ENCODE data around the gene FNDC3B.

Gene FNDC3B

DNA sequence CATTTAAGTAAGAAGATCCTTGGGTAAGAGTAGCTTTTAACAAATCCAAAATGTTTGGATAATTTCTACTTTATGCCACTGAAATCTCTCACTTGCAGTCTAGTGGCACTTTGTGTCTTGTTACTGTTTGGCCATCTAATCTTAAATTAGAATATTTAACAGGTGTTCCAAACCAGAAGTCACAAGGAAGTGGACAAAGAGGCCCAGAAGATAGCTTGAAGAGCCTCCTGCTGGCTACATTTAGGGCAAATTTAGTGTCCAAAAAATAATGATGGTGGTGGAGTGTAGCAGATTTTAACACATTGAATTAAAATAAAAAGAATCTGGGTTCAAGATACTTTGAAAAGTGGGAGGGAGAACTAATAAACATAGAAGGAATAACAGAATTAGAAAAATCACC, 236.7 kb downstream of the FNDC3B start:
- no peak for DNase-seq

DNA sequence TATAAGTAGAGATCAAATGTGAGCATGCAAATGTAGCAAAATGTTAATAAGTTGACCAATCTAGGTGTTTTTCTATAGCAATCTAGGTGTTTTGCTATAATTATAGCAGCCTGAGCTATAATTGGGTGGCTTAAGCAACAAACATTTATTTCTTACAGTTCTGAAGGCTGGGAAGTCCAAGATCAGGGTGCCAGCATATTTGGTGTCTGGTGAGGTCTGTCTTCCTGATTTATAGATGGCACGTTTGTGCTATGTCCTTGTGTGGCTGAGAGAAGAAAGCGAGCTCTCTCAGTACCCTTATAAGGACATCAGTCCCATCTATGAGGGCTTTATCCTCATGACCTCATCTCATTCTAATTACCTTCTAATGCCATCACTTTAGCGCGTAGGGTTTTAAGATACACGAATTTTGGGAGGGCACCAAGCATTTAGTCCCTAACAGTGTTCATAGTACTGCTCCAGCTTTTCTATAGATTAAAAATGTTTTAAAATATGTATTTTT, 237.8 kb downstream of the FNDC3B start:
- no peak for DNase-seq

- DNase-seq = no peak
Measured at GRCh38 chr3:172279191-172279640, 239.8 kb downstream of the FNDC3B start.

DNA sequence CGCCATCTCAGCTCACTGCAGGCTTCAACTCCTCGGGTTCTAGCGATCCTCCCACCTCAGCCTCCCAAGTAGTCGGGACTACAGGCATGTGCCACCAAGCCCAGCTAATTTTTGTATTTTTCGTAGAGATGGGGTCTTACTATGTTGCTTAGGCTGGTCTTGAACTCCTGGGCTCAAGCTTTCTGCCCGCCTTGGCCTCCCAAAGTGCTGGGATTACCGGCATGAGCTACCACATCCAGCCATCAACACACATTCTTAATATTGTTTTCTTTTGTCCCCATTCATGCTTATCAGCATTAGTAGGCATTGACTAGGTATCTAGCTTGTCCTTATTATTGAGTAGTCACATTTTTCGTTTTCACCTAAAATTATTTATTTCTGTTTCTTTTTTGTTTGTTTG, 240.6 kb downstream of the FNDC3B start:
- no peak for DNase-seq

DNA sequence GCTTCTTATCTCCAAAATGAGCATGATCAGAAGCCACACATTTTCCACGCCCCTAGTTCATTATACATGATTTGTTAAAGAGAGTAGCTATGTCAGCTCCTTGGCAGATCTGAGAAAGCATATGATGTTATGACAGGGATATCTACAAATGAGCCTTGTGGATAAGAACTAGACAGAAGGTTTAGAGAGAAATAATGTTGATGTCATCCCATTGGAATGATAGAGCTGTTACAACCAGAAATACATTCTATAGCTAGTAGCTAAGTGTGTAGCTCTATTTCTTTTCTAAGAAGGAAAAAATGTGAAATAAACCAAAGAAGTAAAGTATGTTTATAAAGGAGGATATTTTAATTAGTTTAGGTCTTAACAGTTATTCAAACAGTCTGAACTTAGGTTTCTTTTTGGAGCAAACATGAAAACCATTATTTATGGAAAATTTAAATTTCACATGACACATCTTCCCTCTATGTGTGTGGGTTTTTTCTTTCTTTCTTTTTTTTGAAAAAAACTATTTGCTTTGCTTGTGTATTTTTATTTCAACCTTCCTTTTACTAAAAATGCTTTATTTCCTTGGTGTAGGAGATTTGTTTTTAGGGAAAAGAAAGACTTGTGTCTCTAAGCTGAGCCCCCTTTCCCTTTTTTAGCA, 241.2 kb downstream of the FNDC3B start:
- DNase-seq = no peak

DNA sequence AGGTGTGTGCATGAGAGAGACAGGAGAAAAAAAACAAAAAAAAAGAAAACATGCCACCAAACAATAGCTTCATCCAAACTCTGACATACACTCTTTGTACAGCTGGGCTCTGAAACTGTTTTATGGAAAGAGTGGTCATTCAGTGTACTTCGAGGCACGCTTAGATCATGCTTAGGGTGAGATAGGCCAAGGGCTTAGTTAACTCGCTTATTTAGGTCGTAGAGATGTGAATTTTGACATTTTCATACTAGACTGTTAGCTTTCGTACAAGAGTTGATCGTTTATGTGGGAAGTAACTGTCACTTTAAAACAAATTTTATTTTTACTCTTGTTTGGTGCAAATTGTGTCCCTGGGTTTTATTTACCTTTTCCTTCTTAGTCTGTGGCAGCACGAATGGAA, 242.5 kb downstream of the FNDC3B start:
- no peak for DNase-seq

GRCh38 chr3:172282850-172283249, 243.5 kb downstream of the FNDC3B start:
- DNase-seq = no peak

DNA sequence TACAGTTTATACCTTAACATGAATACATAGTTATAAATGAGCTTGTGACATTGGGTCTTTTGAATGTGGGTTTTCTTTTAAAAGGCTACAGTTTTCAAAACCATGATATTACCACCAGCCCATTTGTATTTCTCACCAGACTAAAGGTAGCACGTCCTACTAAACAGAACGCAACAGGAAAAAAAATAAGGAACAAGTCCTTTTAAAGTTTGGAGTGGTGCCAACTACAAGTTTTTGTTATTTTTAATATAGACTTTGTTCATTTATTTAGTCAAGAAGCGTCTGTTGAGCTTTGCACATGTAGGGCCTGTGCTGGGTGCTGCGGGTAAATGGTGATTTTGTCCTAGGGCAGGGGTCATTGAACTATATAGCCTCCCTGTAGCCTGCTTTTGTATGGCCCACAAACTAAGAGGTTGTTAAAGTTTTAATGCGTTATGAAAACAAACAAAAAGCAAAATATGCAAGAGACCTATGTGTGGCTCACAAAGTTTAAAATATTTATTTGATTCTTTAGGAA, 244.5 kb downstream of the FNDC3B start:
- DNase-seq = no peak

- DNase-seq = no peak
Measured at GRCh38 chr3:172285844-172286243, 246.5 kb downstream of the FNDC3B start.

- DNase-seq = no peak
Measured at GRCh38 chr3:172286548-172287148, 247.3 kb downstream of the FNDC3B start.

DNA sequence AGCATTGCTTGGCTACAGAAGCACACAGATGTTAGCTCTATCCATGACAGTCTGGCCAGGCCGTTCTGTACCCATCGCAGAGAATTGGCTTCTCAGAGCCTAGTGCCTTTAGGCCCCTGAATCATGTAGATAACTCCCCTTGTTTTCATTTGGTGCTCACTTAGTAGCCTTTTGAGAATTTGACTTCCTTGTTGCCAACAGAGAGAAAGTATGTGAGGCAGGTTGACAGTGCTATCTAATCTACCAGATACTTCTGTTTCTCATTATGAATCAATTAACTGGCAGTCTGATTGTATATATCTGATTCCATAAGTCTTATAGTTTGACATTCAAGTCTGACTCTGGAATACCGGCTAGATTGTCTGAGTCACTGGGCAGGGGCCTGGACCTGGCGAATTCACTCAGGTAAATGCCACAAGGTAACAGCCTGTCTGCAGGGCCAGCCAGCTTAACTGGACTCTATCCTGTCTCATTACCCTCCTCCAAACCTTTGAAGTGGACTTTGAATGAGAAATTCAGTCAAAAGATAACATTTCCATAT, 248.6 kb downstream of the FNDC3B start:
- DNase-seq = no peak

DNA sequence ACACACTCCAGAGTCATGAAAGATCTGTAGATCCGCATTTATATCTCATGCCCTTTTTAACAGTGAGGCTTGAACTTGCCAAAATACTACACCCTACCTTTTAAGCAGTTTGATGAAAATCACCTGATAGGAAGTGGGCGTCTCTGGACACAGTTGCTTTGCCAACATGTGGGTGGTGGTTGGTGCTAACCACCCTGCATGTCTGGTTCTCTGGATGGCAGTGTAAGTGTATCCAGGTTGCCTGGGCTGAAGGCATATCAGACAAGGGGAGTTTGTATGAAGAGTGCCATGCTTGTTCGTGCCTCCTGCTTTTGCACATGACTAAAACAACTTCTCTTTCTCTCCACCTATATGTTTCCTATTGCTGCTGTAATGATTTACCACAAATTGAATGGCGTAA, 249.3 kb downstream of the FNDC3B start:
- no peak for DNase-seq

- no peak for DNase-seq
Measured at GRCh38 chr3:172289583-172289982, 250.2 kb downstream of the FNDC3B start.

DNA sequence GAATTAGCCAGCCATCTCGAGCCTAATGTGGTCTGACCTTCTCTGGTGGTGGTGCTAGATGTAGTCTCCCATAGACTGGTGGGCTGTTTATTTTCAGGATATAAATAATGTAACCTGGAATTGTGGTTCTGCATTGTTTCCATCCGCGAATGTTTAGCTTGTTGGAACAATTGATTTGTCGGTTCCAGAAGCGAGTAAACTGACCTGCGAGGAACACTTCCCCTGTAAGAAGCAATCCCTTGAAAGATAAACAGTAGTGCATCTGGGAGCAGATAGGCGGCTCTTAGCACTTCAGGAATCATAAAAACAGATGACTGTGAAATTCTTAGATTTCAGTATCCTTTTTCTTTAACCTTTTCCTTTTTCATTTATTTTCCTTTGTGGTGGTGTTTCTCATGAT, 251.1 kb downstream of the FNDC3B start:
- no peak for DNase-seq

DNA sequence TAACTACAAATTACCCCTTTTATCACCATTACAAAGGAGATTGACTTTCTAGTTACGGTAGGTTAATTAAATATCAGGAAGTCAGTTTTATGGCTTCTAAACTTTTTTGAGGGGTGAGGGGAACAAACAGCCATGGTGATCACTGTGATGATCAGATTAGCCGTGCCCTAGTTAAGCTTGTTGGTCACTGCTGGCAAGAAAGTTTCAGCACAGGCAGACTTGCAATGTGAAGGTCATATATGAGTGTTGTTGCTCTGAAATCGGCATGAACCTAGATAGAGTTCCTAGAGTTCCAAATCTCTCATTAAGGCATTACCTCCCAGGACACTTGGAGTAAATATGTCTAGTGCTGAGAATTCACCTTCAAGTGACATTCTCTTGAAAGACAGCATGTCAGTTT, 252.3 kb downstream of the FNDC3B start:
- no peak for DNase-seq

- DNase-seq = no peak
Measured at GRCh38 chr3:172292422-172292821, 253.0 kb downstream of the FNDC3B start.

GRCh38 chr3:172293093-172293492, 253.7 kb downstream of the FNDC3B start:
- DNase-seq = no peak

- DNase-seq = no peak
Measured at GRCh38 chr3:172294223-172294806, 254.9 kb downstream of the FNDC3B start.

DNA sequence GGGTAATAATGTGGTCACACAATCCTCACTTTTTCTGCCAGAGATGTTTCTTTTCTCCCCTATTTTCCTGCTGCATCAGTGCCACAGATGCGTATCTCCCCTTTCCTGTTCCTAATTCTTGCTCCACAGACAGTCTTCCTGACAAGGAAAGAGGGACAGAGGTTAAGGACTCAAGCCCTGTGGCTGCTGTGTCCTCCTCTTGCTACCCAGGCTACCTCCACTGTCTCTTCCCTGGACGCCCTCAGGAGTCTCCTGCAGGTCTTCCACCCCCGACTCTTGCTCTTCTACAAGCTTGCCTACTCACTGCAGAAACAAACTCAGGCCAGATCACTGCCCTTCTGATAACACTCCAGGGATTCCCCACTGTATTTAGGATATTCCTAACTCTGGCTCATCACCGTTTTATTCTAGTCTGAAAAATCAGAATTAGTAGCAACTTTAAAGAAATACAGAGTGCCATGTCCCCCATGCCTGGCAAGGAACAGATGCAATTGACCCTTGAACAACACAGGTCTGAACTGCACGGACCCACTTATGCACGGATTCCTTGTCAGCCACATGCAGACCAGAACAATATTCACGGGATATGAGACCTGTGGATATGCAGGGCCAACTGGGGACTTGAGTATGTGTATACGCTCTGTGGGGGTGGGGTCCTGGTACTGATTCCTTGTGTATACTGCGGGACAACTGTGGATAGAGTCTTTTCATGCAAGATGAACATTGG, 257.0 kb downstream of the FNDC3B start:
- DNase-seq = no peak

DNA sequence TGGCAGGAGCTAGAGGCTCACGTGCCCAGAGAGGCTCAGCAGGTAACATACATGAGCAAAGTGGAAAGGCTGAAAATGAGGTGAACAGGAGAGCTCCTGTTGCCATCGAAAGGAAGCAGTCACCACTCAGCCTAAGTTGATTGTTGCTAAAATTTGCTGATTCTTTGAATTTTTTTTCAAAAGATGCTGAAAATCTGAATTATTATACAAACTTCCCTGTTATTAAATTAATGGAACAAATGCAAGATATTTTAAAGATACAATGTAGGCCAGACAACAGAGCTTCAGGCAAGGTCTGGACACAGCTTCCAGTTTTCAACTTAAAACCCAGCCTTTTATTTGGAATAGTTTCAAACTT, 257.6 kb downstream of the FNDC3B start:
- no peak for DNase-seq

DNA sequence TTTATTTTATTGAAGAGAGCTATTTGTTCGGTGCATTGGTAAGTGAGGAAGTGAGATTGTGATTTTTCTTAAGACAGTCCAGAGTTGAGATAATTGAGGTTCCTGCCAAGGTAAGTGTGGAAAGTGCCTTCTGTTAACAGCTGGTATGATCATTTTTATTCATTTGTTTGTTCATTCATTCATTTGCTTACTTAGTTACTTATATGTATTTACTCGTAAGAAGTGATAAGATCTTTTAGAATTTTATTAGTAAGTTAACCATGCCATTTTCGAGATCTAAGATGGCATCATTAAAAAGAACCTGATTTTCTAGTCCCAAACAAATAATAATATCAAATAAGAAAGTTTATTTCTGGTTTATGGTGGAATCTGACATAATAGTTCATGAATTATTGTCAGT, 258.9 kb downstream of the FNDC3B start:
- DNase-seq = no peak

DNA sequence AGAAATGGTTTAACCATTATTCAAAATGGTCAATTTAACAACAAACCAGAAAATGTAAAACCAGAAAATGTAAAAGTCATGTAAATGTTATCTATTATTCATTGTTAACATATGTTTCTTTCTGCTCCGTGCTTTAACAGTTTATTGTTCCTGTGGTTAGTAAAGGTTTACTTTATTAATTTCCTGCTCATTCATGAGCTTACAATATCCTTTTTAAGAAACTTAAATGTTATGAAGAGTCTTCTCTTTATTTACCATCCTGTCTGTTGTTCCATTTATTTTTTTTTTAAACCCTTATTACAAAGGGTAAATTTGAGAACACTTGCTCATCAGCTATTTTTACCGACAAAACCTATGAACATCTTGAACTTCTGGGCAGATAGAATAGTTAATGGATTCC, 260.8 kb downstream of the FNDC3B start:
- DNase-seq = no peak

DNA sequence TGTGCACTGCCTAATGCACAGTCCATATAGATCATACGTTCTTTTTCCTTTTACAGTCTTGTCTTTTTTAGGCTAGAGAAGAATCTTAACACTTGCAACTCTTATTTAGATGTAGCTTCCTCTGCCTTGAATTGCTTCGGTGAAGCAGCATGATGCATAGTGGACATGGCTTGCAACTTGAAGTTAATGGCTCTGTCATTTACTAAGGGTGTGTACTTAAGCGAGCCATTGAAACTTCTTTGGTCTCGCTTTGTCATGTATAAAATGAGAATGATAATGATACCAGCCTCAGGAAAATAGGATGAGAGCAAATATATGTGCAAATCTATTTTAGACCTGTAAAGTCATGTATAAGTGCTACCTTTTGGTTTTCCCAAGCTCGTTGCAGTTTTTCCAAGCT, 261.5 kb downstream of the FNDC3B start:
- no peak for DNase-seq
